ENCODE measurements around the gene KCNIP4. TPM values are rescaled to one million over a fixed set of nuclear protein-coding genes. Genes with fewer than 3 reads are reported as not detected.

Gene KCNIP4
- total and polyA plus RNA-seq, 9 of the 15 experiments (the other 6 are each of a cell fraction or from before 2014, with no cell fraction given), result 0.25 to 0.41 TPM; not detected in 7

DNA sequence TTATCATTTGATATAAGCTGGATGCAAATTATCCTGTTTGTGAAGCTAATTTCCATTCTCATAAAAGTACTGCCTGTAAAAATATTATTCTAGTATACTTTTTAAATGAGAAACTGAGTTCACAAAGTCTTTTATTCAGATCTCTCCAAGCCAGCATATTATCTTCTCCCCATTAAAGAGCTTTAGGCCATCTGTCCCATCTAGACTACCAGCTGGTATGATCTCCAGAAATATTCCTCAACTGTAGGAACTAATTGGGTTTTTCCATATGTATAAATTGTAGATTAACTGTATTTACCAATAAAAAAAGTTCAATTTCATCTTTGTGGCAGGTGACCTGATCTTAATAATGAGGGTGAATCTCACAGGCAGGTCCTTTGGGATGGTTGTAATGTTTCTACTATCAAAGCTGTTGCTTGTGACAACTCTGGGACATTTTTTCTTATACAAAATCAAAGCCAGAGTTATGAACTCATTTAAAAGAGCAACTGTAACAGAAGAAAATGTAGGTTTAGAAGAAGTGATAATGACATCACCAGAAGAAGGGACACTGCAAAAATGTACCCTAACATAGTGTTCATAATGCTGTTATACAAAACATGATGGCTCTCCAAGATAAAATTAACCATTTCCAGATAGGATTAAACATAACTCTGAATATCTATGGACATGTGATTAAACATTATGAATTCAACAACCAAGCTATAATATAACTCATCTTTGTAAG, 132.8 kb downstream of the KCNIP4 start:
- no TSS peak for BruUV-seq (replicated peaks)
- ChIA-PET POLR2A (no interaction called here), CTCF (ENCODE audit: low intra/inter-chr PET ratio) (no interaction called here)
- no peaks in the 10 kb centered on the region for H3K27me3 ChIP-seq (ENCODE audit: control insufficient read depth in 2 of 2, insufficient read depth in 2 of 2, low read length in 2 of 2)
- H3K9me3 ChIP-seq (replicated peaks; ENCODE audit: control insufficient read depth, insufficient read depth, low read depth, low read length), result no peaks in the 10 kb centered on the region
- ATAC-seq (no peak), DNase-seq (ENCODE audit: extremely low read depth in 1 of 4, low spot score in 3 of 4) (no peak), FAIRE-seq (no peak)
- intact Hi-C loops (cut with micrococcal nuclease), result no loop called here
- no peaks in the 10 kb centered on the region for H3K9me1 ChIP-seq (ENCODE audit: control insufficient read depth, insufficient read depth, low read length)
- no peaks in the 10 kb centered on the region for H3K4me1 ChIP-seq (replicated peaks in 1 of 2; ENCODE audit: control insufficient read depth in 2 of 2, insufficient read depth in 2 of 2, low read length in 2 of 2)
- no peak overlapping the region for H3K27ac ChIP-seq (ENCODE audit: extremely low read depth, low read depth, low read length)
- H3K4me2 ChIP-seq (ENCODE audit: insufficient read depth, low read length), result no peak overlapping the region
- in situ Hi-C loops (cut with MboI), result no loop called here
- H4K20me1 ChIP-seq (replicated peaks; ENCODE audit: control insufficient read depth, insufficient read depth, low read length), result no peaks in the 10 kb centered on the region
- H3K4me3 ChIP-seq, result no peak overlapping the region
- H2AFZ ChIP-seq (ENCODE audit: low read depth, low read length), result no peak overlapping the region
- TF ChIP-seq MYNN (IDR thresholded peaks at IDR 0.05) (no peak), MYNN (CRISPR knock-in tag; IDR thresholded peaks at IDR 0.05) (no peak), NR2C1 (IDR thresholded peaks at IDR 0.05) (no peak), NR2C1 (tag; IDR thresholded peaks at IDR 0.05) (no peak), ZNF165 (CRISPR knock-in tag; IDR thresholded peaks at IDR 0.05; ENCODE audit: borderline replicate concordance) (no peak), SLC30A9 (CRISPR knock-in tag; IDR thresholded peaks at IDR 0.05) (no peak), HMG20B (CRISPR knock-in tag; IDR thresholded peaks at IDR 0.05) (no peak), SIN3B (IDR thresholded peaks at IDR 0.05; ENCODE audit: low read depth) (no peak), GTF2F1 (IDR thresholded peaks at IDR 0.05; ENCODE audit: low read depth, low read length) (no peak), MED1 (CRISPR knock-in tag; IDR thresholded peaks at IDR 0.05; ENCODE audit: borderline replicate concordance) (no peak)
- TF ChIP-seq, protein P1, sequence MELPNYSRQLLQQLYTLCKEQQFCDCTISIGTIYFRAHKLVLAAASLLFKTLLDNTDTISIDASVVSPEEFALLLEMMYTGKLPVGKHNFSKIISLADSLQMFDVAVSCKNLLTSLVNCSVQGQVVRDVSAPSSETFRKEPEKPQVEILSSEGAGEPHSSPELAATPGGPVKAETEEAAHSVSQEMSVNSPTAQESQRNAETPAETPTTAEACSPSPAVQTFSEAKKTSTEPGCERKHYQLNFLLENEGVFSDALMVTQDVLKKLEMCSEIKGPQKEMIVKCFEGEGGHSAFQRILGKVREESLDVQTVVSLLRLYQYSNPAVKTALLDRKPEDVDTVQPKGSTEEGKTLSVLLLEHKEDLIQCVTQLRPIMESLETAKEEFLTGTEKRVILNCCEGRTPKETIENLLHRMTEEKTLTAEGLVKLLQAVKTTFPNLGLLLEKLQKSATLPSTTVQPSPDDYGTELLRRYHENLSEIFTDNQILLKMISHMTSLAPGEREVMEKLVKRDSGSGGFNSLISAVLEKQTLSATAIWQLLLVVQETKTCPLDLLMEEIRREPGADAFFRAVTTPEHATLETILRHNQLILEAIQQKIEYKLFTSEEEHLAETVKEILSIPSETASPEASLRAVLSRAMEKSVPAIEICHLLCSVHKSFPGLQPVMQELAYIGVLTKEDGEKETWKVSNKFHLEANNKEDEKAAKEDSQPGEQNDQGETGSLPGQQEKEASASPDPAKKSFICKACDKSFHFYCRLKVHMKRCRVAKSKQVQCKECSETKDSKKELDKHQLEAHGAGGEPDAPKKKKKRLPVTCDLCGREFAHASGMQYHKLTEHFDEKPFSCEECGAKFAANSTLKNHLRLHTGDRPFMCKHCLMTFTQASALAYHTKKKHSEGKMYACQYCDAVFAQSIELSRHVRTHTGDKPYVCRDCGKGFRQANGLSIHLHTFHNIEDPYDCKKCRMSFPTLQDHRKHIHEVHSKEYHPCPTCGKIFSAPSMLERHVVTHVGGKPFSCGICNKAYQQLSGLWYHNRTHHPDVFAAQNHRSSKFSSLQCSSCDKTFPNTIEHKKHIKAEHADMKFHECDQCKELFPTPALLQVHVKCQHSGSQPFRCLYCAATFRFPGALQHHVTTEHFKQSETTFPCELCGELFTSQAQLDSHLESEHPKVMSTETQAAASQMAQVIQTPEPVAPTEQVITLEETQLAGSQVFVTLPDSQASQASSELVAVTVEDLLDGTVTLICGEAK (IDR thresholded peaks at IDR 0.05), result no peak
- TF ChIP-seq, protein P1 (CRISPR knock-in tag; IDR thresholded peaks at IDR 0.05), result no peak
- TF ChIP-seq, protein P2, sequence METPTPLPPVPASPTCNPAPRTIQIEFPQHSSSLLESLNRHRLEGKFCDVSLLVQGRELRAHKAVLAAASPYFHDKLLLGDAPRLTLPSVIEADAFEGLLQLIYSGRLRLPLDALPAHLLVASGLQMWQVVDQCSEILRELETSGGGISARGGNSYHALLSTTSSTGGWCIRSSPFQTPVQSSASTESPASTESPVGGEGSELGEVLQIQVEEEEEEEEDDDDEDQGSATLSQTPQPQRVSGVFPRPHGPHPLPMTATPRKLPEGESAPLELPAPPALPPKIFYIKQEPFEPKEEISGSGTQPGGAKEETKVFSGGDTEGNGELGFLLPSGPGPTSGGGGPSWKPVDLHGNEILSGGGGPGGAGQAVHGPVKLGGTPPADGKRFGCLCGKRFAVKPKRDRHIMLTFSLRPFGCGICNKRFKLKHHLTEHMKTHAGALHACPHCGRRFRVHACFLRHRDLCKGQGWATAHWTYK (CRISPR knock-in tag; IDR thresholded peaks at IDR 0.05), result no peak
- no peaks in the 10 kb centered on the region for H3K79me2 ChIP-seq (ENCODE audit: control insufficient read depth, insufficient read depth, low read length)
- no peaks in the 10 kb centered on the region for H3K36me3 ChIP-seq (ENCODE audit: control insufficient read depth, insufficient read depth, low read length)
- no peak overlapping the region for H3K9ac ChIP-seq (ENCODE audit: insufficient read depth in 1 of 2, low read depth in 2 of 2, low read length in 2 of 2)
